ENCODE data around the gene TNRC6A.

GRCh38 chr16:24836836-24837235, 107.4 kb downstream of the TNRC6A start:
- TF ChIP-seq EZH2 (IDR thresholded peaks at IDR 0.05): no peak
- TF ChIP-seq CTCF (IDR thresholded peaks at IDR 0.05): no peak
- no peak for TF ChIP-seq EZH2phosphoT487 (IDR thresholded peaks at IDR 0.05)
